GM21367 (cell line): ENCODE results near the gene C12orf56.
"Not testable (repeated sequence)": the region's sequence is repeated elsewhere in the genome, so short reads cannot be mapped to it uniquely, and the experiment has no call there.

Experiments
- ATAC-seq: cut with Tn5 transposase; IDR thresholded peaks from one replicate; pipeline ENCODE4 v1.9.1; 2021; ENCODE audit not compliant: unreplicated experiment

Gene C12orf56

GRCh38 chr12:64387197-64387816 lies 3.3 kb downstream of the C12orf56 start:
- ATAC-seq = no peak

GRCh38 chr12:64385468-64385867 lies 5.1 kb downstream of the C12orf56 start:
- no peak for ATAC-seq

GRCh38 chr12:64385019-64385418 lies 5.5 kb downstream of the C12orf56 start:
- ATAC-seq = no peak

- ATAC-seq = no peak
These were observed 6.9 kb downstream of the C12orf56 start for GRCh38 chr12:64383675-64384074.

GRCh38 chr12:64362721-64363305 lies 27.7 kb downstream of the C12orf56 start:
- ATAC-seq = no peak

GRCh38 chr12:64361173-64361572 lies 29.4 kb downstream of the C12orf56 start:
- not testable (repeated sequence) for ATAC-seq

GRCh38 chr12:64356209-64356608 lies 34.3 kb downstream of the C12orf56 start:
- ATAC-seq = not testable (repeated sequence)

GRCh38 chr12:64352181-64352580 lies 38.4 kb downstream of the C12orf56 start:
- ATAC-seq = no peak

- no peak for ATAC-seq
These were observed 39.3 kb downstream of the C12orf56 start for GRCh38 chr12:64351265-64351664.

GRCh38 chr12:64347630-64348029 lies 42.9 kb downstream of the C12orf56 start:
- no peak for ATAC-seq

- not testable (repeated sequence) for ATAC-seq
These were observed 45.9 kb downstream of the C12orf56 start for GRCh38 chr12:64344631-64345030.

- ATAC-seq = not testable (repeated sequence)
These were observed 50.0 kb downstream of the C12orf56 start for GRCh38 chr12:64340546-64340945.

- no peak for ATAC-seq
These were observed 54.6 kb downstream of the C12orf56 start for GRCh38 chr12:64335886-64336466.

- ATAC-seq = no peak
These were observed 57.6 kb downstream of the C12orf56 start for GRCh38 chr12:64332938-64333337.

GRCh38 chr12:64332296-64332695 lies 58.3 kb downstream of the C12orf56 start:
- ATAC-seq = no peak

- not testable (repeated sequence) for ATAC-seq
These were observed 61.4 kb downstream of the C12orf56 start for GRCh38 chr12:64329031-64329710.

GRCh38 chr12:64325055-64325454 lies 65.5 kb downstream of the C12orf56 start:
- ATAC-seq = no peak

GRCh38 chr12:64323476-64324225 lies 66.9 kb downstream of the C12orf56 start:
- no peak for ATAC-seq

GRCh38 chr12:64323006-64323405 lies 67.6 kb downstream of the C12orf56 start:
- no peak for ATAC-seq

- no peak for ATAC-seq
These were observed 69.9 kb downstream of the C12orf56 start for GRCh38 chr12:64320611-64321010.

- not testable (repeated sequence) for ATAC-seq
These were observed 70.9 kb downstream of the C12orf56 start for GRCh38 chr12:64319540-64320225.
